Renal cortex interstitium (tissue), 15 donors: ENCODE measurements around the gene CGA. TPM values are rescaled to one million over a fixed set of nuclear protein-coding genes. Genes with fewer than 3 reads are reported as not detected.
"Not testable (repeated sequence)": the region's sequence is repeated elsewhere in the genome, so short reads cannot be mapped to it uniquely, and the experiment has no call there.

ENCODE experiments used
- DNase-seq, 11 donors: peaks; one replicate each; pipeline ENCODE4 v3.0.0-alpha.2; 2013; ENCODE audit warnings: low read depth in 9 of 11, low spot score in 4 of 11; ENCODE audit errors: extremely low read depth in 1 of 11
- long read RNA-seq, 16 experiments: transcript quantifications; one replicate each; lab custom pipeline, GENCODE V29; 2026
- polyA plus RNA-seq, 3 donors: library from polyadenylated mRNA; unstranded; fragments of 120-200 nt; gene quantifications; one replicate each; pipeline ENCODE4 v1.2.1, GENCODE V29; 2013; ENCODE audit not compliant: insufficient read length in 3 of 3

The CGA gene
- polyA plus RNA-seq, result 1 to 10 TPM in 2 of 3 donors, not detected in 1; 3.5 to 5.9 TPM
- long read RNA-seq, donor 1, result 0 reads
- long read RNA-seq, donor 2, partial matches to known transcripts, result 0 of 2 reads
- long read RNA-seq, donor 2, other reads (novel, unspliced or antisense), result 0 of 2 reads
- long read RNA-seq, donor 3, partial matches to known transcripts, result 0 of 1 reads
- long read RNA-seq, donor 3, other reads (novel, unspliced or antisense), result 0 of 1 reads
- long read RNA-seq, donor 4, result 0 reads
- long read RNA-seq, donor 5, result 0 reads
- long read RNA-seq, donor 6, partial matches to known transcripts, result 0 of 2 reads
- long read RNA-seq, donor 6, other reads (novel, unspliced or antisense), result 0 of 2 reads
- long read RNA-seq, donor 7, result 0 reads
- long read RNA-seq, donor 8, result 0 reads
- long read RNA-seq, donor 9, result 0 reads
- long read RNA-seq, donor 10, partial matches to known transcripts, result 0 of 2 reads
- long read RNA-seq, donor 10, other reads (novel, unspliced or antisense), result 0 of 2 reads
- long read RNA-seq, donor 11, partial matches to known transcripts, result 0 of 1 reads
- long read RNA-seq, donor 11, other reads (novel, unspliced or antisense), result 0 of 1 reads
- long read RNA-seq, donor 12, result 0 reads
- long read RNA-seq, donor 13, result 0 reads
- long read RNA-seq, donor 14, result 0 reads
- long read RNA-seq, donor 15, partial matches to known transcripts, result 0 of 1 reads
- long read RNA-seq, donor 15, other reads (novel, unspliced or antisense), result 0 of 1 reads
- long read RNA-seq, donor 16, result 0 reads

DNA sequence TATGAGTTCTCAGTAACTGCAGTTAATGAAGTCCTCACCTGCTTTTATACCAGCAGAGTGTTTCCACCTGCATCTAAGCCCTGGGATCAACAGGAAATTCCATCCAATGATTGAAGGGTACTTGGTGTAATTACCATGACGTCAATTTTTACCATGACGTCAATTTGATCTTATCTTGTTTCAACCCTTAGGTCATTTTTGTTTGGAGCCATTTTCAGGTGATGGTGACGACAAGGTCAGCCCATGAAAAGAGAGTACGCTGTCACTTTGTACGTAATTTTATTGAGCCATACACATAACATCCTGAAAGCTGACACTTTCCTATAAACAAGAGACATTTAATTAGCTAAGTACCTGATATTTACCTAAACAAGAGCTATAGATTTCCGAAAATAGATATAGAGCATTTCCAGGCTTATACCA, at the start of gene CGA:
TSS of gene CGA (minus strand) at position 20 of the 423 bp plus-strand sequence. CDS start 6,906 bp downstream, outside the sequence.
- DNase-seq, result no peak

DNA sequence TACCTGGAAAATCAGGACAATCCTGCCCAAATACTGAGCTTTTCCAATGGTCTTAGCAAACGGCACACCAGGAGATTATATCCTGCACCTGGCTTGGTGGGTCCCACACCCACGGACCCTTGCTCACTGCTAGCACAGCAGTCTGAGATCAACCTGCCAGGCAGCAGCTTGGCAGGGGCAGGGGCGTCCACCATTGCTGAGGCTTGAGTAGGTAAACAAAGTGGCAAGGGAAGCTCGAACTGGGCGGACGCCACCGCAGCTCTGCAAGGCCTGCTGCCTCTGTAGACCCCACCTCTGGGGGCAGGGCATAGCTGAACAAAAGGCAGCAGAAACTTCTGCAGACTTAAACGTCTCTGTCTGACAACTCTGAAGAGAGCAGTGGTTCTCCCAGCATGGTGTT, 45.0 kb upstream of the CGA start:
- not testable (repeated sequence) for DNase-seq

DNA sequence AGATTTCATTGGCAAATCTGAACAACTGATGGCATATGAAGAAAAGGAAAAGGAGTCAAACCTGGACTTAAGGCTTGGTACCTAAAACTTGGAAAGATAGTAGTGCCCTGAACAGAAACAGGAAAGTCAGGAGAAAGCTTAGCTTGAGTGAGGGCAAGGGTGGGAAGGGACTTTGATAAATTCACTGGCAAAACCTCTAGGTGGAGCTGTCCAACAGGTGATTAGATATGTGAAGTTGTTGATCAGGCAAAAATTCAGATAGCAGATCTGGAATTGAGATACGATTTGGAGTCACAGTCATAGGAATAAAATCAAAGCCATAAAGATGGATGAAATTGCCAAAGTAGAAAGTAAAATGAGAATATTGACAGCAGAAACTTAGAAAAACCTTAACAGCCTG, 44.3 kb upstream of the CGA start:
- no peak for DNase-seq

DNA sequence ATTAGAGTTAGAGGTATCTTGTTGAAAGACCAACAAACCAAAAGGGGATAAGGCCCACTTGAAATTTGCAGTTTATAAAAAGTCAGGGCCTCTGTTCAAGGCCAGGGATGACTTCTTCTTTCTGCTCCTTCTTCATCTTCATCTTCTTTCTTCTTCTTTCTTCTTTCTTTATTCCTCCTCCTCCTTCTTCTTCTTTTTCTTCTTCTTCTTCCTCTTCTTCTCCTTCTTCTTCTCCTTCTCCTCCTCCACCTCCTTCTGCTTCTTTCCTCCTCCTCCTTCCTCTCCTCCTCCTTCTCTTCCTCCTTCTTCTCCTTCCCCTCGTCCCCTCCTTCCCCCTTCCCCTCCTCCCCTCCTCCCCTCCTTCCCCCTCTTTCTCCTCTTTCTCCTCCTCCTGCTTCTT, 42.1 kb upstream of the CGA start:
- no peak for DNase-seq

DNA sequence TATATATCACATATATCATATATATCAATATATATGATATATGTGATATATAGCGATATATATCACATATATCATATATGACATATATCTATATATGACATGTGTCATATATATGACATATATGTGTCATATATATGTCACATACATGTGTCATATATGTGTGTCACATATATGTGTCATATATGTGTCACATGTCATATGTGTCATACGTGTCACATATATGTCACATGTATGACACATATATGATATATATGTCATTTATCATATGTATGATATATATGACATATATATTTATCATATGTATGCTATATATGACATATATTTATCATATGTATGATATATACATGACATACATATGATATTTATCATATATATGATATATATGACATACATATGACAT, 32.8 kb upstream of the CGA start:
- DNase-seq, result no peak

DNA sequence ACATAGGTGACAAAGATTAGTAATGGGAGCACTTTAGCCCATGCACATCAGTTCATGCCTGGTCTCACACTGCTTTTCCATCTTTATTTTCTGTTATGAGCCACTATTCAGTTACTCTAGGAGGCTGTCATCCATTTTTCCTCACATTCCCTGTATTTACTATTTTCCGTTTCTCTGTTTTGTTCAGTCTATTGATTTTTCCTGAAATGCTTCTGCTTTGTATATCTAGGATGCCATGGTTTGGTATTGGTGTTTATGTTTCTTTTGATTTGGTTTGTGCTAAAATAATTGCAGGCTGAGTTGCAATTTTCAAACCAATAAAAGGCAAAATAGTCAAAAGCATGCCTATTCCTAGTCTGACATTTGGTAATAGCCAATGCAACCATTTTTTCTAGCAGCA, 31.6 kb upstream of the CGA start:
- no peak for DNase-seq

DNA sequence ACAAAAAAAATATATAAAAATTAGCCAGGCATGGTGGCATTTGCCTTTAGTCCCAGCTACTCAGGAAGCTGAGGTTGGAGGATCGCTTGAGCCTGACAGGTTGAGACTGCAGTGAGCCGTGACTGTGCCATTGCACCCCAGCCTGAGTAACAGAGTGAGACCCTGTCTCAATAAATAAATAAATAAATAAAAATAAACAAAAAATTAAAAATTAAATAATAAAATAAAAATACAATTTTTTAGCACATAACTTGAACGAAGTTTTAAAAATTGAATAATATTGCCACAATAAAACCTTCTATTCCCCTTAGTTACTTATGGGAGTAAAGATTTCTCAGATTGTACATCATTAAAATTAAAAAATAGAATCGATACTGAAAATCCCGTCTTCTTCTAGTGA, 29.2 kb upstream of the CGA start:
- DNase-seq, result peak in 1 of 11 donors; percentile 18

DNA sequence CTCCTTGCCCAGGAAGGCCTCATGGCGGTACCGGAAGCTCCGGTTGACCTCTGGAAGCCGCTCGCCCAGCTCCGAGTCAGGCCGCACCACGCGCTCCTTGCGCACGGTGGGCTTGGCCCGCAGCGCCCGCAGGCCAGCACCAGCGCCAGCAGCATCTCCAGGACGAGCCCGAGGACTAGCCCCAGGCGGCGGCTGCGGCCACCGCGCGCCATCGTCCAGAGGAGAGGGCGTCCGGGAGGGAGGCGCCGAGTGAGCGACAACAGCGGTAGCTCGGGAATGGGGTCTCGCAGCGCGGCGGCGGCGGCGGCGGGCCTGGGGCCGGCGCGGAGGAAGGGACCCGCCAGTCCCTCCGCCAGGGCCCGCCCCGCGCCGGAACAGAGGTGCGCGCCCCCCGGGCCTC, 27.6 kb upstream of the CGA start:
- no peak for DNase-seq

DNA sequence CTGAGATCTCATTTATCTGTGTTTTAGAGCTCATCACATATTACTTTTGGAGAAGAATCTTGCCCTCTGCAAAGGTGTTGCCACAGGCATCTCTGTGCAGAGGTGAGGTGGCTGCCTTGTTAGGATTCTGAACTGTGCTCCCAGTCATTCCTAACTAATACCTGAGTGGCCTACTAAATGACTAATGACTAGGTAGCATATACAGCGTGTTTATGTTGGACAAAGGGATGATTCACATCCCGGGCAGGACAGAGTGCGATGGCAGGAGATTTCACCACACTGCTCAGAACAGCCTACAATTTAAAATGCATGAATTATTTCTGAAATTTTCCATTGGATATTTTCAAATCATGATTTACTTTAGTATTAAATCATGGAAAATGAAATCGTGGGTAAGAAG, 23.1 kb upstream of the CGA start:
- no peak for DNase-seq

DNA sequence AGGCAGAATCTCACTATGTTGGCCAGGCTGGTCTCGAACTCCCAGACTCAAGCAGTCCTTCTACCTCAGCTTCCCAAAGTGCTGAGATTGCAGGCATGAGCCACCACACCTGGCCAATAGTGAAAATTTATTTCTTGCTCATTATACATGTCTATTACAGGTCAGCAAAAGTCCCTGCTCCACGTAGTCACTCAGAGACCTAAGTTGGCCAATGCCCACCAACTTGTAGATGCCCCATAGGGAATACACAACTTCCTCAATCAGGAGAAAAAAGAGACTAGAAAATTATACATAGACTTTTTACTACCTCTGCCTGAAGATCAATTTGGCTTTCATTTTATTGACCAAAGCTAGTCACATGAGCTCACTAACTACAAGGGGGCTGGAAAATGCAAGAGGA, 22.0 kb upstream of the CGA start:
- DNase-seq, result no peak

DNA sequence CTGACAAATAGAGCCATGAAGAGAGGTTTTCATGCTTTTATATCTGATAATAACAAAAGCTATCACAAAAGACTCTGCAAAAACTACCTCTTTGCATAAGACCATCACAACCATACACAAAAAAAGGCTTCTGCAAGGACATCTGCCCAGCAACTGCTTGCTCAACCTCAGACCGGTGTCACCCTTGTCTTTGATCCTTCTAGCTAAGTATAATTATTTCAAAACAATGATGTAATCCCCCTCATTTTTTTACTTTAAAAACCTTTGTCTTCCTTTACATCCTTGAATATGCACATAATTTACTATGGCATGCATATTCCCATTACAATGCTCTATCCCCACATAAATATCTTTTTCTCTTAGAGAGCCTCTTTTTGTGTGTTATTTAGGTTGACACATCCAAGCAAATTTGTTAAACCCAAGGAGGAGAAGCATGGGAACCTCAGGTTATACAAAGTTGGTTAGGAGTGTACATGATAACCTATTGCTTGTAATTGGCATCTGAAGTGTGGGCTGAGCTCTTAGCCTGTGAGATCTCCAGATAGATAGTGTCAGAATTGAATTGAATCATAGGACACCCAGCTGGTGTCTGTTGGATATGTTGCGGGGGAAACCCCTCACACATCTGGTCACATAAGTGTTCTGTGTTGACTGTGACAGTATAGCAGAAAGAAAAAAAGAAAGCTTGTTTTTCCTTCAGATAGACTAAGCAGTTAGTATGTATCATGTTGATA, 20.7 kb upstream of the CGA start:
- no peak for DNase-seq

DNA sequence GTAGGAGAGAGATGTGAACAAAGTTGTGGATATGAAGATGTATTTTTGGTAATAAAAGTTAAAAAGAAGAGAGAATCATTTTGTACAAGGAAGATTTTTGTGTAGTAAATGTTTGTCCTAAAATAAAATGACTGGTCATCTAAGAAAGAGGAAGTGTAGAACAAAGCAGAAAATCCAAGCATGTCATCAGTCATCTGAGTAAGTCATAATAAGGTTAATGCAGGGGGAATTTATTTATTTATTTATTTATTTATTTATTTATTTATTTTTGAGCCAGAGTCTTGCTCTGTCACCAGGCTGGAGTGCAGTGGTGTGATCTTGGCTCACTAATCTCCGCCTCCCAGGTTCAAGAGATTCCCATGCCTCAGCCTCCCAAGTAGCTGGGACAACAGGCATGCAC, 15.7 kb upstream of the CGA start:
- DNase-seq, result no peak

DNA sequence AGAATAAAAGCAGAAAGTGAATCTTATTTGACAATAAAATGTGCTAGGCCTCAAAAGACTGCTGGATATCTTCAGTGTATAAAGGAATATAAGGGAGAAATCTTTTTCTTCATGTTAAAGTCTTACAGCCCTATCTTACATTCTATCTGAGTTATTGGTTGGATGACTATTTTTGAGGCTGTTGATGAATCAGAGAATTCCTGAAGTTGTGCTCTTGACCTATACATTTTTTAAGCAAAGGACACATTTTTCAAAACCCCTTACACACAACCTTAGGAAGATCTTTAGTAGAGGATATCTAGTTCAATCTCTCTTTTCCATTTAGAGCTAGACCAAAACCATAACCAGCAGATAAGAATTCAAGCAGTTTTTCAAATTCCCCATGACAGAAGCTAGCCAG, 10.9 kb upstream of the CGA start:
- no peak for DNase-seq

DNA sequence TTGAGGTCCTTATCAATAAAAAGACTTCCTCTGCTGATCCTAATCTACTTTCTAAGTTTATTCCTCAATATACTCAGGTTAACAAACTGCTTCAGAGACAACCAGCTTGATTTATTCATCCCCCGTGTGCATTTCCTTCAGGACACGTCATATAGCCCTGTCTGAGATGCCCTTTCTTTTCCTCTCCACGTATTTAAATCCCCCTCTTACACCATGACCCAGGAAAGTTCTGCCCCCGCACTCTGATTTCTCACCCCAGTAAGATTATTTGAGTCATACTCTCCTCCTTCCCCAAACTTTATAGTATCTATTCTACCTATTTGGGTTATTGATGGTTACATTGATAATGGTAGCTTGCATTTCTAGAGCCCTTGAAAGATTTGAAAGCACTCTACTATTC, 9.8 kb upstream of the CGA start:
- no peak for DNase-seq

DNA sequence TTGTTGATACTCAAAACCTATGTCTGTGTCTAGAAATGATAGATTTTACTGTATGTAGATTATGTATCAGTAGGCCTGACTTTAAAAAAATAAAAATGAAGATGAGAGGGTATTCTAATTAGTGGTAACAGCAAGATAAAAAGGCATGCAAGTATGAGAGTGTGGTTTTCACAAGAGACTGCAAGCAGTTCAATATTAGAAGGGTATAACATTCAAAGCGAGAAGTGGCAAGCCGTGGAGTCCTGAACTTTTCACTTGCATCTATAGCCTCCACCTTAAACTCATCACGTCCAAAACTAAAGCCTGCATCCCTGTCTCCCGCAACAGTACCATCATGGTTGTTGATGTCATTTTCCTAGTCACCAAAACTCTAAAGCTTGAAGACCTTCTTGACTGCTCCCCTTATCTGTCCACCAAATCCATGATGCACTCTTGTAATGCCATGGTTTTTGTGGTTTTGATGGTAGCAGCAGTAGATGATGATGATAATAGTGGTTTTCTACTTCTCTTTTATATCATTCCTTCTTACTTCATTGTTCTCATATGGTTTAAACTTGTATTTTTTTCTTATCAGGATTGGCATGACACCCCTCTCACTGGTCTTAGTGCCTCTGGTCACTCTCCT, 9.2 kb upstream of the CGA start:
- DNase-seq, result no peak

DNA sequence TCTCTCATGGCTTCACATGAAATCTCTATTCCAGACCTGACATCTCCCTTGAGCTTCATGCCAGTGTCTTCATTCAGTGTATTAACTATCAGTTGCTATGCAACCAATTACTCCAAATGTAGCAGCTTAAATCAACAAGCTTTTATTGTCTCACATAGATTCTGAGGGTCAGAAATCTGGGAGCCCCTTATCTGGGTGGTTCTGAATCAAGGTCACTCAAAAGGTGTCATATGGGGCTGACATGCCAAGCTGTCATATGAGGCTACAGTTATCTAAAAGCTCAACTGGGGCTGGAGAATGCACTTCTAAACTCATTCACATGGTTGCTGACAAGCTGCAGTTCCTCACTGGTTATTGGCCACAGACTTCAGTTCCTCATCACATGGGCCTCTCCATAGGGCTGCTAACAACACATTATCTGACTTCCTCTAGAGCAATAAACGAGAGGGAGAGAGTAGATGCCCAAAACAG, 7.3 kb upstream of the CGA start:
- DNase-seq, result no peak

DNA sequence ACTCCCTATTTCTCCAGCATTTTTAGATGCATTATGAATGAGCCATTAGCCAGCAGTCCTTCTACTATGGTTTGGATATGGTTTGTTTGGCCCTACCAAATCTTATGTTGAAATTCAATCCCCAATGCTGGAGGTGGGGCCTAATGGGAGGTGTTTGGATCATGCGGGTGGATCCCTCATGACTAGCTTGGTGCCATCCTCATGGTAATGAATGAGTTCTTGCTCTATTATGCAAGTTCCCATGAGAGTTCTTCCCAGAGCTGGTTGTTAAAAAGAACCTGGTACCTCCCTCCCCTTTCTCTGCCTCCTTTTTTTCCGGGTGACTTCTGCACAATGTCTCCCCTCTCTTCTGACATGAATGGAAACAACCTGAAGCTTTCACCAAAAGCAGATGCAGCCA, 6.2 kb upstream of the CGA start:
- no peak for DNase-seq

DNA sequence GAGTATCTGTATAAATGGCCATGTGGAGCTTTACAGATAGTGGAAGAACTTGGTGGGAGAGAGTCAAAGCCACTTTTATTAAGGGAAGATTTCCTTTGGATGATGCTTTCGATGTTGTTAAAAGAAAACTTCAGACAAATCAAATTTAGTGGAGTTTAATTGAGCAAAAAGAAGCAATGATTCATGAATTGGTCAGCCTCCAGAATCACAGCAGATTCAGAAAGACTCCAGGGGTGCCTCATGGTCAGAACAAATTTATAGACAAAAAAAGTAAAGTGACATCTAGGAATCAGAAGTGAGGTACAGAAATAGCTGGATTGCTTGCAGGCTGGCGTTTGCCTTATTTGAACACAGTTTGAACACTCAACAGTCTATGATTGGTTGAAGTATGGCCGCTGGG, 5.3 kb upstream of the CGA start:
- DNase-seq, result no peak

DNA sequence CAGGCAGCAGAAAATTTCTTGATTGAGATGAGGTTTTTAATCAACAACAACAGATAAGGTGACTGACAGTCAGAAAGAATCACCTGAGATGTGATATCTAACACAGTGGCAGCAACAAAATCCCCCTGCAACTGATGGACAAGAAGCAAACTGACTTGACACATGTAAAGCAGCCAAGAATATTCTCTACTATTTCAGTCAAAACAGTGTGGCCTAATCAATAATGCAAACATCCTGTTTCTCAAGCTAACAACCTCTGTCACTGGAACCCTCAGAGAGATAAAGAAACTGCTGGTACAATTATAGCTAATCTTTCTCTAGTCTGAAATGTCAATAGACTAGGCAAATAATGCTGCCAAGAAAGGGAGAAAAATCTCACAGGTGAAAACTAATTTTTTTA, 4.6 kb upstream of the CGA start:
- no peak for DNase-seq
